NOMO-1 (cell line): Measurements from ENCODE around the gene PSME2.

Experiments
- DNase-seq, 2 experiments: peaks; one replicate each; lab custom pipeline; 2025; ENCODE audit not compliant: unreplicated experiment in 2 of 2; lab: John Stamatoyannopoulos, UW

PSME2 gene

DNA sequence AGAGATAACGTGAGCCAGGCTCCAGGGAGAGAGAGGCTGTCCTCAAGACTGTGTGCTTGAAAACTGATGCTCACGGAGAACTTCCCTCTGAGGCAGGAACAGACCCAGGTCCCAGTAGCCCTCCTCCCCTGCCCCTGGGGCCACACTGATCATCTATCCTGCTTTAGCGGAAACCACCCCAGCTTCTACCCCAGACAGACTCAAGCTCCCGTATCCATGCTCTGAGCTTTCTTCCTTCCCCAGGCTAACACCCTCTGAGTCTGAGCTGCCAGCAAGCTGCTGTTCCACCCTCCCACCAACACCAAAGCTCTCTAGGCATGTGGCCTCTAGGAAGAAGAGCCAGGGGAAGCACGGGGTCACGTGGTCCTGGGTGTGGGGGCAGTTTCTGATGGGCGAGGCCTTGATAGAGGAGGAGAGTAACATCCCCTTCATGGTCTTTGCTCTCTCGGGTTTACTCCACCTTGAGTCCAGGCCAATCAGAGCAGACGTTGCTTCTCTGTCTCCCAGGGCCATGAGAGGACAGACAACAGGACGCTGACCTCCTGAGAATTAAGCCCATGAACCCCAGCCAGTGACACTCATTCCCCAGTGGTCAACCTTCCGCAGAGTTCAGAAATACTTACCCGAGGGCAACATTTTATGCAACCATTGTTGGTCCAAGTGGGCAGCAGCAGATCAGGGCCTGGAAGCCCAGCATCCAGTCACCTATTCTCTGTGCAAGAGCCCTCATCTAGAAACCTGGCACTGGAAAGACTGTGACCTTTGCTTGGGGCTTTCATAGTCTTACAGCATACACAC is 50.9 kb downstream of the PSME2 start:
- peak; percentile 31 to 58 for DNase-seq

DNA sequence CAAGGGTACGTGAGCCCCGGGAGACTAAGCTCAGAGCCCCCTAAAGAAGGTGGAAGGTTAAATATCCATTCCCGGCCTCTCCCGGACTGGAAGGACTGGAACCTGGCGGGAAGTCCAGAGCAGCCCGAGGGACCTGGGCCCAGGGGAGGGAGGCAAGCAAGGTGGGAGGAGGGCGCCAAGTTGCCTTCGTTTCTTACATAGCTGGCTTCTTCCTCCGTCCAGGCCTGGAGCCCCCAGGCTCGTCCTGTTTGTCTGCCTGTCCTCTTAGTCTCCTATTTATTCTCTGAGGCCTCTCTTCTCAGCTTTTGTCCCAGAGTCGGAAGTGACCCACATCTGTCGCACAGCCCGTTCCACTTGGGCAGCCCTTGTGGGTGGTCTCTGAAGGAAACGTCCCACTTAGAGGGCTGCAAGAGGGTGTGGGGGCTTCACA is 51.6 kb downstream of the PSME2 start:
- peak in 1 of 2 experiments; percentile 27 for DNase-seq

DNA sequence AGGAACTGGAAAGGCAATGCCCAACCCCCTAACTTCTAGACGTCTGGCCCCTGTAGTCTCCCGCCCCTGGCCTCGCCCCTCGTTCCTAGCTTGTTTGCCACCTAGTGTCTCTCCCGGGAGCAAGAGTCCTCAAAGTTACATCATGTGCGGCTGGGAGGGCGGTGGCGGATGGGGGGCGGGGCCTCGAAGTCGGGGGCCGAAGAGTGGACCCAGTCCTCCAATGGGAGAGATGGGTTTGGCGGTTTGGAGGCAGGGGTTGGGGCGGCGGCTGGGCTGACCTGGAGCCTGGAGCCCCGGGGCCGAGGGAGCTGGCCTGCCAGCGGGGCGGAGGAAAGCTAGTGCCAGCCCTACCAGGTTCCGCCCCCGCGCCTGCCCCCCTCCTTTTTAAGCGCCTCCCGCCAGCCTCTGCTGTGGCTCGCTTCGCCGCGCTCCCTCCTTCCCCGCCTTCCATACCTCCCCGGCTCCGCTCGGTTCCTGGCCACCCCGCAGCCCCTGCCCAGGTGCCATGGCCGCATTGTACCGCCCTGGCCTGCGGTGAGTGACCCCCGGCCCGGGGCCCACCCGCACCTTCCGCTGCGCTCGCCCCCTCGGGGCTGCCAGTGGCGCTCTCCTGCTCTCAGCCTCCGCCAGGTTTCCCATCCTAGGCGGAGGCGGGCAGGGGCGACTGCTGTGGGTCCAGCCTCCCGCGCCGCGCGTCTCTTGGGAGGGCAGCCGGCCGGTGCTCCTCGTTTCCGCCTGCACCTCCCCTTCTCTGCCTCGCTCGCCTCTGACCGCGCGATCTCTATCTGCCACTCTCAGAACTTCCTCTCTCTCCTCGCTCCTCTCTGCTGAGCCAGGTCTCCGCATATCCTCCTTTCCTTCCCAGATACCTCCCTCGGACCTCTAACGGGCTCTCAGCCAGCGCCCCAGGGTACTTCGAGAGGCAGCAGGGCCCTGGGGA is 52.2 kb downstream of the PSME2 start, which contains the start of gene PCK2:
Gene PCK2 (plus strand): TSS at position 411 of the 940 bp plus-strand sequence. CDS start 95 bp downstream, at position 506.
- peak; percentile 81 to 93 for DNase-seq
